H1 (cell line): Measurements from ENCODE around the gene INPP5J. TPM values are rescaled to one million over a fixed set of nuclear protein-coding genes. Genes with fewer than 3 reads are reported as not detected.

Experiments
- CTCF ChIA-PET: fragments of 300-600 bp; sonication (Branson Sonifier 250); formaldehyde crosslinking; loops from one replicate; lab custom pipeline; 2021; ENCODE audit not compliant: partially characterized antibody; lab: Charles Lee
- POLR2A ChIA-PET: fragments of 300-600 bp; sonication (Branson Sonifier 250); formaldehyde crosslinking; loops from one replicate; lab custom pipeline; 2021; ENCODE audit warnings: inconsistent platforms; ENCODE audit not compliant: partially characterized antibody; lab: Charles Lee
- DNase-seq, 2 experiments: peaks; one replicate each; pipeline versions ENCODE4 v3.0.0 to v3.0.0-alpha.2; 2010 to 2022; ENCODE audit warnings: low spot score in 2 of 2, low read depth in 1 of 2, mixed read lengths in 1 of 2
- FAIRE-seq: peaks from 2 replicates; lab custom pipeline; 2011; peaks lifted over from hg19 to GRCh38; lab: Jason Lieb, UNC
- H2AFZ ChIP-seq: 2 replicates; pipeline ENCODE4 v1.8.1; 2012; ENCODE audit warnings: low read length, inconsistent platforms
- H2AK5ac ChIP-seq: 2 replicates; pipeline ENCODE4 v1.6.1; 2013; ENCODE audit warnings: low read depth, low read length
- H2BK120ac ChIP-seq: replicated peaks from 2 replicates; pipeline ENCODE3; 2013; ENCODE audit warnings: low read depth, low read length, inconsistent platforms
- H2BK12ac ChIP-seq: 2 replicates; pipeline ENCODE4 v1.6.1; 2013; ENCODE audit warnings: low read depth, low read length
- H2BK15ac ChIP-seq: 2 replicates; pipeline ENCODE4 v1.6.1; 2013; ENCODE audit warnings: low read length
- H2BK20ac ChIP-seq: 2 replicates; pipeline ENCODE4 v1.6.1; 2013; ENCODE audit warnings: low read length
- H2BK5ac ChIP-seq: 2 replicates; pipeline ENCODE4 v1.6.1; 2013; ENCODE audit warnings: low read depth, low read length
- H3K14ac ChIP-seq: 2 replicates; pipeline ENCODE4 v1.6.1; 2013; ENCODE audit warnings: inconsistent platforms; ENCODE audit not compliant: insufficient read length
- H3K18ac ChIP-seq: 2 replicates; pipeline ENCODE4 v1.6.1; 2013; ENCODE audit warnings: low read length; ENCODE audit errors: extremely low read depth
- H3K23ac ChIP-seq: 2 replicates; pipeline ENCODE4 v1.6.1; 2013; ENCODE audit warnings: inconsistent platforms; ENCODE audit not compliant: insufficient read length
- H3K23me2 ChIP-seq: 2 replicates; pipeline ENCODE4 v1.6.1; 2013; ENCODE audit warnings: low read depth, low read length
- H3K27ac ChIP-seq: 2 replicates; pipeline ENCODE4 v1.6.1; 2011; ENCODE audit warnings: low read depth, low read length, inconsistent platforms
- H3K27me3 ChIP-seq, 4 experiments: replicated peaks in 1 of 4; 1 replicate in 1 of 4; 2 replicates in 3 of 4; pipeline versions ENCODE4 v1.6.1 to v1.8.1; 2011 to 2013; ENCODE audit warnings: low read length in 3 of 4, mild to moderate bottlenecking in 3 of 4, inconsistent platforms in 2 of 4, mixed read lengths in 2 of 4, moderate library complexity in 1 of 4; ENCODE audit not compliant: control insufficient read depth in 3 of 4, insufficient read depth in 3 of 4; ENCODE audit errors: extremely low read depth in 1 of 4
- H3K36me3 ChIP-seq, 4 experiments: 2 replicates each; pipeline versions ENCODE4 v1.6.1 to v1.8.1; 2011 to 2013; ENCODE audit warnings: mild to moderate bottlenecking in 4 of 4, low read length in 3 of 4, moderate library complexity in 2 of 4, control low read depth in 1 of 4, inconsistent platforms in 1 of 4; ENCODE audit not compliant: insufficient read depth in 4 of 4, control insufficient read depth in 2 of 4
- H3K4ac ChIP-seq: replicated peaks from 2 replicates; pipeline ENCODE3; 2013; ENCODE audit warnings: low read length, low read depth, mixed read lengths, inconsistent platforms; ENCODE audit not compliant: insufficient read length
- H3K4me1 ChIP-seq, 4 experiments: replicated peaks in 1 of 4; 1 replicate in 1 of 4; 2 replicates in 3 of 4; pipeline versions ENCODE4 v1.6.1 to v1.8.1; 2011 to 2013; ENCODE audit warnings: low read length in 3 of 4, inconsistent platforms in 2 of 4, mixed read lengths in 1 of 4; ENCODE audit not compliant: insufficient read depth in 4 of 4, control insufficient read depth in 3 of 4
- H3K4me2 ChIP-seq, 2 experiments: 2 replicates each; pipeline versions ENCODE4 v1.6.1 to v1.8.1; 2011 to 2013; ENCODE audit warnings: low read depth in 2 of 2, low read length in 2 of 2, control low read depth in 1 of 2, inconsistent platforms in 1 of 2, mild to moderate bottlenecking in 1 of 2; ENCODE audit not compliant: insufficient read depth in 1 of 2
- H3K4me3 ChIP-seq, 4 experiments: fragments of 200-600, 300-600 bp in 1 of 4; sonication (generic), shearing (Covaris generic), sonication (Bioruptor Twin) in 1 of 4; 2 replicates each; pipeline versions ENCODE4 v1.5.1 to v1.8.1; 2011 to 2016; ENCODE audit warnings: low read length in 4 of 4, low read depth in 3 of 4, control low read depth in 2 of 4, inconsistent platforms in 2 of 4, mild to moderate bottlenecking in 2 of 4, mixed read lengths in 1 of 4, moderate library complexity in 1 of 4; ENCODE audit not compliant: insufficient read depth in 2 of 4; ENCODE audit errors: extremely low read depth in 1 of 4
- H3K56ac ChIP-seq: replicated peaks from 2 replicates; pipeline ENCODE3; 2013; ENCODE audit warnings: low read depth, mild to moderate bottlenecking, mixed read lengths, low read length, inconsistent platforms; ENCODE audit not compliant: insufficient read length
- H3K79me1 ChIP-seq: 2 replicates; pipeline ENCODE4 v1.6.1; 2013; ENCODE audit warnings: low read depth, low read length, control low read depth
- H3K79me2 ChIP-seq, 2 experiments: 2 replicates each; pipeline versions ENCODE4 v1.6.1 to v1.8.1; 2012 to 2013; ENCODE audit warnings: low read length in 2 of 2, mild to moderate bottlenecking in 2 of 2, inconsistent platforms in 1 of 2; ENCODE audit not compliant: insufficient read depth in 2 of 2, control insufficient read depth in 1 of 2
- H3K9ac ChIP-seq, 4 experiments: replicated peaks in 1 of 4; 1 replicate in 1 of 4; 2 replicates in 3 of 4; pipeline versions ENCODE4 v1.6.1 to v1.8.1; 2011 to 2013; ENCODE audit warnings: low read depth in 3 of 4, low read length in 3 of 4, control low read depth in 2 of 4, mild to moderate bottlenecking in 2 of 4, moderate library complexity in 2 of 4, inconsistent platforms in 1 of 4; ENCODE audit errors: extremely low read depth in 1 of 4
- H3K9me3 ChIP-seq, 2 experiments: 2 replicates each; pipeline versions ENCODE4 v1.6.1 to v1.8.1; 2012 to 2013; ENCODE audit warnings: mild to moderate bottlenecking in 2 of 2, moderate library complexity in 2 of 2, control low read depth in 1 of 2, inconsistent platforms in 1 of 2, low read depth in 1 of 2, low read length in 1 of 2, mixed read lengths in 1 of 2; ENCODE audit not compliant: insufficient read depth in 2 of 2
- H4K20me1 ChIP-seq, 2 experiments: replicated peaks in 1 of 2; 2 replicates each; pipeline versions ENCODE3 to v1.8.1; 2011 to 2013; ENCODE audit warnings: inconsistent platforms in 2 of 2, low read length in 2 of 2, mild to moderate bottlenecking in 1 of 2; ENCODE audit not compliant: insufficient read depth in 2 of 2, control insufficient read depth in 1 of 2
- H4K5ac ChIP-seq: 2 replicates; pipeline ENCODE4 v1.6.1; 2013; ENCODE audit warnings: low read length, low read depth, mixed read lengths, inconsistent platforms; ENCODE audit not compliant: insufficient read length
- H4K8ac ChIP-seq: 2 replicates; pipeline ENCODE4 v1.8.0; 2013; ENCODE audit warnings: mild to moderate bottlenecking, moderate library complexity, low read length, inconsistent platforms; ENCODE audit not compliant: insufficient read depth; ENCODE audit errors: extremely low read depth
- H4K91ac ChIP-seq: replicated peaks from 2 replicates; pipeline ENCODE3; 2013; ENCODE audit warnings: low read length, mixed read lengths, inconsistent platforms; ENCODE audit not compliant: insufficient read length
- CTCF ChIP-seq, 3 experiments: IDR thresholded peaks; 1 replicate in 2 of 3; 2 replicates in 1 of 3; pipeline versions ENCODE4 v1.5.1 to v1.6.1; 2011; ENCODE audit warnings: low read length in 3 of 3, mild to moderate bottlenecking in 3 of 3, inconsistent platforms in 2 of 3, low read depth in 1 of 3, moderate library complexity in 1 of 3; ENCODE audit not compliant: insufficient read depth in 1 of 3; ENCODE audit errors: control extremely low read depth in 1 of 3
- JUND ChIP-seq: IDR thresholded peaks from 2 replicates; pipeline ENCODE4 v1.6.1; 2011; ENCODE audit warnings: mild to moderate bottlenecking, improper control_type of control experiment, low read length
- KDM4A ChIP-seq: IDR thresholded peaks from one replicate; pipeline ENCODE4 v1.7.1; 2012; ENCODE audit warnings: low read depth, mild to moderate bottlenecking, moderate library complexity, low read length, inconsistent platforms; ENCODE audit not compliant: severe bottlenecking
- KDM5A ChIP-seq: fragments of 200-600 bp; IDR thresholded peaks from 2 replicates; pipeline ENCODE4 v1.7.1; 2012; ENCODE audit warnings: mild to moderate bottlenecking, low read length, inconsistent platforms, mixed read lengths
- POLR2A ChIP-seq, 2 experiments: IDR thresholded peaks; 1 replicate in 1 of 2; 2 replicates in 1 of 2; pipeline ENCODE4 v1.6.1; 2011; ENCODE audit warnings: low read depth in 2 of 2, low read length in 2 of 2, mild to moderate bottlenecking in 2 of 2; ENCODE audit errors: control extremely low read depth in 1 of 2
- RAD21 ChIP-seq, 2 experiments: IDR thresholded peaks in 1 of 2; conservative IDR thresholded peaks in 1 of 2; 2 replicates each; pipeline ENCODE4 v1.6.1; 2011; ENCODE audit warnings: low read depth in 2 of 2, low read length in 2 of 2, improper control_type of control experiment in 1 of 2, inconsistent platforms in 1 of 2, mild to moderate bottlenecking in 1 of 2, moderate library complexity in 1 of 2
- TCF12 ChIP-seq: IDR thresholded peaks from 2 replicates; pipeline ENCODE4 v1.6.1; 2011; ENCODE audit warnings: low read depth, mild to moderate bottlenecking, low read length
- WGBS, 2 experiments: shearing (Covaris generic) in 1 of 2; methylation state at CpG; one replicate each; pipeline versions ENCODE4 v1.1.6 to v1.1.7; 2013 to 2015; ENCODE audit warnings: low lambda C conversion rate in 2 of 2, mixed read lengths in 2 of 2, inconsistent platforms in 1 of 2, low coverage in 1 of 2, missing lambda C conversion rate in 1 of 2; ENCODE audit not compliant: insufficient replicate concordance in 2 of 2, insufficient coverage in 1 of 2, insufficient read length in 1 of 2; ENCODE audit errors: extremely low coverage in 1 of 2, missing lambda C conversion rate in 1 of 2; 5-methylcytosine and 5-hydroxymethylcytosine counted together
- polyA plus RNA-seq, 7 experiments: library from polyadenylated mRNA; depleted of rRNA in 3 of 7; stranded (reverse) in 5 of 7; unstranded in 2 of 7; fragments of >200 nt in 5 of 7; fragments of 200-250 nt in 2 of 7; gene quantifications; 1 replicate in 5 of 7; 2 replicates in 1 of 7; 4 replicates in 1 of 7; pipeline versions ENCODE4 v1.2.1 to v1.2.3, GENCODE V29; 2011 to 2013; ENCODE audit warnings: missing spikeins in 2 of 7, mixed read lengths in 2 of 7
- total RNA-seq: library from RNA; stranded (reverse); fragmentation: NEBNext Ultra II Directional; extraction: Animal tissue kit (Norgen Biotek cat#: 25700); gene quantifications from 2 replicates; pipeline ENCODE4 v1.2.1, GENCODE V29; 2021

The INPP5J gene
- total and polyA plus RNA-seq, 2 of the 8 experiments (the other 6 are each of a cell fraction or from before 2014, with no cell fraction given), result 5.4 to 6.0 TPM

GRCh38 chr22:31082606-31083376 lies 40.0 kb upstream of the INPP5J start:
- POLR2A ChIA-PET, result interaction anchor here (0.7 to 12.2 kb wide), 17 partner anchors 9 to 660 kb away, joined by 3 to 220 read pairs (median 7); partner anchors contain the start of genes MORC2, SELENOM and TUG1
- H3K4me1 ChIP-seq, result peaks cover 0 to 27% (median 16%) of the 10 kb centered on the region in 4 experiments; a peak in 6 of 7 replicates
- H3K4me2 ChIP-seq, result peak overlapping the region; percentile 93 to 96; a peak in 1 of 4 replicates
- TF ChIP-seq KDM4A, result peak; percentile 6
- TF ChIP-seq CTCF (IDR thresholded peaks at IDR 0.05; ENCODE audit: control extremely low read depth in 1 of 3, insufficient read depth in 1 of 3, low read depth in 1 of 3, low read length in 3 of 3), result peak; percentile 34 to 54 (median 35)
- peak; percentile 33 to 47; a peak in 3 of 4 replicates for TF ChIP-seq RAD21 (IDR thresholded peaks at IDR 0.05 in 1 of 2, conservative IDR thresholded peaks at IDR 0.05 in 1 of 2; ENCODE audit: low read depth in 2 of 2, low read length in 2 of 2)
- TF ChIP-seq TCF12, result no peak
- no peak for TF ChIP-seq JUND
- TF ChIP-seq KDM5A, result no peak
- TF ChIP-seq POLR2A (IDR thresholded peaks at IDR 0.05; ENCODE audit: control extremely low read depth in 1 of 2, low read depth in 2 of 2, low read length in 2 of 2), result 0 out of 3 replicates have a peak, but pooled peaks of 1 of the 2 experiments have one; percentile 23
- TF ChIP-seq, all 59 proteins: peak for 4
- no peak overlapping the region for H3K56ac ChIP-seq
- peak overlapping the region; percentile 77; the same call in 1 of the 2 replicates for H2BK12ac ChIP-seq
- H3K36me3 ChIP-seq, result no peaks in the 10 kb centered on the region
- no peaks in the 10 kb centered on the region for H3K9me3 ChIP-seq
- no peak overlapping the region for H4K8ac ChIP-seq
- H4K5ac ChIP-seq, result no peak overlapping the region
- peaks cover 0 to 5% (median 2%) of the 10 kb centered on the region in 4 experiments; a peak in 3 of 7 replicates for H3K27me3 ChIP-seq
- H3K18ac ChIP-seq, result no peak overlapping the region
- peak overlapping the region; percentile 41 for H3K4ac ChIP-seq
- H3K79me1 ChIP-seq, result no peaks in the 10 kb centered on the region; the same call in 1 of the 2 replicates
- peak overlapping the region; percentile 72; the same call in 1 of the 2 replicates for H2BK15ac ChIP-seq
- H3K23me2 ChIP-seq, result peaks cover 14% of the 10 kb centered on the region
- no peak overlapping the region for H3K23ac ChIP-seq
- H3K79me2 ChIP-seq, result peaks cover 0 to 9% of the 10 kb centered on the region in 2 experiments; a peak in 1 of 4 replicates
- no peak overlapping the region for H2BK120ac ChIP-seq
- 94% methylated on average over 11 of the region's 11 CpGs; no CpG with 5 or more reads in 1 of the 2 experiments for WGBS, 2 experiments
- H3K9ac ChIP-seq, result no peak overlapping the region
- no peak overlapping the region for H3K27ac ChIP-seq
- DNase-seq (peak in 1 of 2 experiments; percentile 79), FAIRE-seq (no peak)
- CTCF ChIA-PET, result interaction anchor here (0.6 to 13.3 kb wide), 24 partner anchors 9 to 305 kb away, joined by 3 to 207 read pairs (median 4); partner anchors contain the start of genes MORC2, PLA2G3, SELENOM and TUG1
- H4K20me1 ChIP-seq, result peaks cover 3 to 7% of the 10 kb centered on the region in 2 experiments
- H3K14ac ChIP-seq, result no peak overlapping the region
- H2AFZ ChIP-seq, result no peak overlapping the region
- H2BK5ac ChIP-seq, result no peak overlapping the region
- no peak overlapping the region for H4K91ac ChIP-seq
- H2AK5ac ChIP-seq, result no peak overlapping the region; the same call in 1 of the 2 replicates
- no peak overlapping the region for H2BK20ac ChIP-seq
- no peak overlapping the region for H3K4me3 ChIP-seq
